K562 (cell line): ENCODE results near the gene NECTIN3.

Experiments used
- ARID2 ChIP-seq: fragments of 450-650 bp; IDR thresholded peaks from 2 replicates; pipeline ENCODE4 v1.6.1; 2017; ENCODE audit warnings: antibody characterized with exemption, mild to moderate bottlenecking
- E2F1 ChIP-seq: sonication (generic); formaldehyde crosslinking; IDR thresholded peaks from 2 replicates; pipeline ENCODE4 v1.8.1; 2023; ENCODE audit warnings: mild to moderate bottlenecking, missing genetic modification reagents, moderate library complexity
- ETS2 ChIP-seq: IDR thresholded peaks from 2 replicates; pipeline ENCODE4 v1.6.1; 2016; ENCODE audit warnings: borderline replicate concordance, missing genetic modification characterization, mild to moderate bottlenecking, moderate library complexity, missing compliant biosample characterization; ENCODE audit not compliant: poor library complexity, severe bottlenecking
- HSF4 ChIP-seq: fragments of 250-450 bp; sonication (Bioruptor Pico); IDR thresholded peaks from 2 replicates; pipeline ENCODE4 v2.1.2; 2022; ENCODE audit warnings: mild to moderate bottlenecking, moderate library complexity, borderline replicate concordance
- KLF1 ChIP-seq: fragments of 450-650 bp; IDR thresholded peaks from 2 replicates; pipeline ENCODE4 v1.6.1; 2016; ENCODE audit warnings: missing genetic modification characterization, missing compliant biosample characterization
- MAX ChIP-seq: sonication (generic); formaldehyde crosslinking; IDR thresholded peaks from 2 replicates; pipeline ENCODE4 v1.9.0; 2022; ENCODE audit warnings: mild to moderate bottlenecking, missing genetic modification reagents
- MYNN ChIP-seq, 2 experiments: sonication (generic); formaldehyde crosslinking in 1 of 2; IDR thresholded peaks; 2 replicates each; pipeline versions ENCODE4 v1.5.0 to v1.6.1; 2016 to 2020; ENCODE audit warnings: antibody characterized with exemption in 1 of 2, missing genetic modification reagents in 1 of 2
- POLR2AphosphoS2 ChIP-seq: IDR thresholded peaks from 2 replicates; pipeline ENCODE4 v1.6.1; 2012; ENCODE audit warnings: low read length, improper control_type of control experiment
- SIN3B ChIP-seq: fragments of 450-650 bp; IDR thresholded peaks from 2 replicates; pipeline ENCODE4 v1.6.1; 2017; ENCODE audit warnings: low read depth, mild to moderate bottlenecking, moderate library complexity
- SREBF1 ChIP-seq: fragments of 150-350 bp; IDR thresholded peaks from 2 replicates; pipeline ENCODE4 v1.6.1; 2014; ENCODE audit warnings: antibody characterized with exemption, low read depth, low read length, borderline replicate concordance
- TFAP4 ChIP-seq: sonication (generic); formaldehyde crosslinking; IDR thresholded peaks from 2 replicates; pipeline ENCODE4 v1.8.0; 2022; ENCODE audit warnings: missing genetic modification reagents, mild to moderate bottlenecking, moderate library complexity, borderline replicate concordance
- ZKSCAN1 ChIP-seq: fragments of 150-350 bp; IDR thresholded peaks from 2 replicates; pipeline ENCODE4 v1.6.1; 2016; ENCODE audit warnings: low read depth, low read length
- ZNF431 ChIP-seq: sonication (generic); formaldehyde crosslinking; IDR thresholded peaks from 2 replicates; pipeline ENCODE4 v1.8.0; 2022; ENCODE audit warnings: mild to moderate bottlenecking, missing genetic modification reagents
- ZNF583 ChIP-seq: fragments of 250-450 bp; sonication (Bioruptor Pico); IDR thresholded peaks from 2 replicates; pipeline ENCODE4 v1.4.0; 2020

- no peak for TF ChIP-seq MYNN (IDR thresholded peaks at IDR 0.05)
- no peak for TF ChIP-seq MYNN (CRISPR knock-in tag; IDR thresholded peaks at IDR 0.05)
- no peak for TF ChIP-seq MAX
- no peak for TF ChIP-seq ETS2 (tag)
- TF ChIP-seq ZNF431 = no peak
- TF ChIP-seq SIN3B = no peak
- TF ChIP-seq E2F1 = no peak
- TF ChIP-seq ZKSCAN1 = no peak
- TF ChIP-seq ZNF583 (CRISPR knock-in tag) = no peak
- TF ChIP-seq HSF4 (CRISPR knock-in tag) = no peak
- TF ChIP-seq KLF1 = no peak
- TF ChIP-seq TFAP4 (CRISPR knock-in tag) = no peak
- TF ChIP-seq ARID2 = no peak
- TF ChIP-seq SREBF1 = no peak
- no peak for TF ChIP-seq POLR2AphosphoS2
Measured at GRCh38 chr3:111164621-111165020, 93.0 kb downstream of the NECTIN3 start.
